PFSK-1 (cell line): ENCODE data around the gene ZFP36.
A peak's percentile ranks its signal among the peaks of the same experiment; 100 is the strongest.

Source experiments
- FOXP2 ChIP-seq: optimal IDR thresholded peaks from 2 replicates; pipeline ENCODE3; 2011; ENCODE audit warnings: borderline replicate concordance, control low read depth, inconsistent platforms; ENCODE audit not compliant: insufficient read depth; ENCODE audit errors: extremely low read length, extremely low read depth
- POLR2AphosphoS5 ChIP-seq: IDR thresholded peaks from 2 replicates; pipeline ENCODE4 v1.6.1; 2012; ENCODE audit warnings: low read depth, mild to moderate bottlenecking, control low read depth, low read length, moderate library complexity
- REST ChIP-seq, 2 experiments: IDR thresholded peaks; 2 replicates each; pipeline versions ENCODE4 v1.6.1 to v1.8.0; 2011 to 2012; ENCODE audit warnings: low read depth in 2 of 2, low read length in 2 of 2, control low read depth in 1 of 2, inconsistent platforms in 1 of 2, mild to moderate bottlenecking in 1 of 2, moderate library complexity in 1 of 2; ENCODE audit not compliant: insufficient read depth in 1 of 2
- SIN3A ChIP-seq: IDR thresholded peaks from 2 replicates; pipeline ENCODE4 v1.6.1; 2012; ENCODE audit warnings: mild to moderate bottlenecking, low read length, moderate library complexity, borderline replicate concordance; ENCODE audit not compliant: insufficient read depth
- TAF1 ChIP-seq: IDR thresholded peaks from 2 replicates; pipeline ENCODE4 v1.6.1; 2012; ENCODE audit warnings: low read length, control low read depth, borderline replicate concordance; ENCODE audit not compliant: insufficient read depth

Gene ZFP36

GRCh38 chr19:39389631-39390414 is 16.8 kb upstream of the ZFP36 start:
- no peak for TF ChIP-seq TAF1
- no peak for TF ChIP-seq SIN3A
- TF ChIP-seq FOXP2 = no peak
- TF ChIP-seq POLR2AphosphoS5 = no peak
- TF ChIP-seq REST (IDR thresholded peaks at IDR 0.05; ENCODE audit: insufficient read depth in 1 of 2, low read depth in 2 of 2, low read length in 2 of 2) = no peak

- TF ChIP-seq REST (IDR thresholded peaks at IDR 0.05; ENCODE audit: insufficient read depth in 1 of 2, low read depth in 2 of 2, low read length in 2 of 2) (no peak), TAF1 (no peak), SIN3A (no peak), FOXP2 (no peak), POLR2AphosphoS5 (no peak)
These were observed 16.2 kb upstream of the ZFP36 start for GRCh38 chr19:39390451-39390750.

- TF ChIP-seq SIN3A = peak; percentile 56; the same call in 1 of the 2 replicates
- TF ChIP-seq POLR2AphosphoS5 = peak; percentile 97
- TF ChIP-seq TAF1 = peak; percentile 99
- no peak for TF ChIP-seq REST (IDR thresholded peaks at IDR 0.05; ENCODE audit: insufficient read depth in 1 of 2, low read depth in 2 of 2, low read length in 2 of 2)
- TF ChIP-seq FOXP2 = peak; percentile 13
These were observed 15.8 kb upstream of the ZFP36 start, which contains the start of the genes MED29 and PAF1 for GRCh38 chr19:39390751-39391437. Gene MED29 (plus strand): TSS chr19:39391378. CDS start chr19:39391423, 45 bp downstream. Gene PAF1 (minus strand): TSS chr19:39391106. CDS start chr19:39390864, 242 bp downstream.

GRCh38 chr19:39397360-39398296 is 9.0 kb upstream of the ZFP36 start:
- TF ChIP-seq FOXP2 (peak; percentile 83), REST (IDR thresholded peaks at IDR 0.05; ENCODE audit: insufficient read depth in 1 of 2, low read depth in 2 of 2, low read length in 2 of 2) (no peak)
